Mesenchymal stem cell (in vitro differentiated cells and primary cell): ENCODE data around the gene PDAP1.

Experiments
- DNase-seq: peaks from one replicate; pipeline ENCODE4 v3.0.0-alpha.2; 2013
- H2AFZ ChIP-seq: one replicate; pipeline ENCODE4 v1.6.1; 2013; ENCODE audit warnings: low read depth, mild to moderate bottlenecking, control low read depth, inconsistent platforms, low read length, moderate library complexity
- H2AK5ac ChIP-seq: 2 replicates; pipeline ENCODE4 v1.6.1; 2013; ENCODE audit warnings: low read length, moderate library complexity, mild to moderate bottlenecking, inconsistent platforms; ENCODE audit not compliant: severe bottlenecking
- H2BK120ac ChIP-seq: one replicate; pipeline ENCODE4 v1.6.1; 2013; ENCODE audit warnings: low read depth, mild to moderate bottlenecking, inconsistent platforms, low read length, moderate library complexity
- H2BK12ac ChIP-seq, 2 experiments: one replicate each; pipeline ENCODE4 v1.6.1; 2013; ENCODE audit warnings: inconsistent platforms in 2 of 2, low read length in 2 of 2, mild to moderate bottlenecking in 2 of 2, moderate library complexity in 2 of 2, control low read depth in 1 of 2
- H2BK15ac ChIP-seq: one replicate; pipeline ENCODE4 v1.6.1; 2013; ENCODE audit warnings: mild to moderate bottlenecking, low read depth, inconsistent platforms; ENCODE audit not compliant: poor library complexity, severe bottlenecking
- H2BK5ac ChIP-seq: 2 replicates; pipeline ENCODE4 v1.6.1; 2013; ENCODE audit warnings: low read depth, mild to moderate bottlenecking, low read length, control low read depth, inconsistent platforms; ENCODE audit not compliant: poor library complexity, severe bottlenecking
- H3K14ac ChIP-seq, 2 experiments: one replicate each; pipeline ENCODE4 v1.6.1; 2013; ENCODE audit warnings: inconsistent platforms in 2 of 2, low read length in 2 of 2, control low read depth in 1 of 2, mild to moderate bottlenecking in 1 of 2, moderate library complexity in 1 of 2
- H3K18ac ChIP-seq, 2 experiments: one replicate each; pipeline ENCODE4 v1.6.1; 2013; ENCODE audit warnings: inconsistent platforms in 2 of 2, low read length in 2 of 2, control low read depth in 1 of 2, low read depth in 1 of 2, mild to moderate bottlenecking in 1 of 2
- H3K23ac ChIP-seq, 2 experiments: one replicate each; pipeline ENCODE4 v1.6.1; 2013; ENCODE audit warnings: inconsistent platforms in 2 of 2, low read length in 2 of 2, mild to moderate bottlenecking in 2 of 2, moderate library complexity in 2 of 2, control low read depth in 1 of 2
- H3K27ac ChIP-seq: 2 replicates; pipeline ENCODE4 v1.5.1; 2013; ENCODE audit warnings: mild to moderate bottlenecking, moderate library complexity, low read length, control low read depth, inconsistent platforms; ENCODE audit not compliant: poor library complexity, severe bottlenecking
- H3K27me3 ChIP-seq, 2 experiments: 2 replicates each; pipeline versions ENCODE4 v1.6.1 to v1.7.0; 2013; ENCODE audit warnings: low read length in 2 of 2, mild to moderate bottlenecking in 2 of 2, moderate library complexity in 2 of 2, control low read depth in 1 of 2, inconsistent platforms in 1 of 2; ENCODE audit not compliant: control insufficient read depth in 1 of 2, insufficient read depth in 1 of 2
- H3K36me3 ChIP-seq, 2 experiments: 2 replicates each; pipeline versions ENCODE4 v1.6.1 to v1.7.0; 2013; ENCODE audit warnings: low read length in 2 of 2, control low read depth in 1 of 2, inconsistent platforms in 1 of 2, low read depth in 1 of 2, mild to moderate bottlenecking in 1 of 2; ENCODE audit not compliant: insufficient read depth in 2 of 2, control insufficient read depth in 1 of 2
- H3K4ac ChIP-seq, 2 experiments: one replicate each; pipeline ENCODE4 v1.6.1; 2013; ENCODE audit warnings: inconsistent platforms in 2 of 2, low read length in 2 of 2, mild to moderate bottlenecking in 2 of 2, moderate library complexity in 2 of 2, control low read depth in 1 of 2, low read depth in 1 of 2
- H3K4me1 ChIP-seq: 2 replicates; pipeline ENCODE4 v1.6.1; 2013; ENCODE audit warnings: low read depth, low read length, control low read depth; ENCODE audit not compliant: control insufficient read depth, insufficient read depth
- H3K4me2 ChIP-seq: 2 replicates; pipeline ENCODE4 v1.6.1; 2013; ENCODE audit warnings: low read length, mild to moderate bottlenecking, inconsistent platforms; ENCODE audit not compliant: poor library complexity, severe bottlenecking
- H3K4me3 ChIP-seq, 2 experiments: 2 replicates each; pipeline versions ENCODE4 v1.5.1 to v1.7.0; 2013; ENCODE audit warnings: low read length in 2 of 2, mild to moderate bottlenecking in 2 of 2, control low read depth in 1 of 2, low read depth in 1 of 2; ENCODE audit not compliant: insufficient read depth in 1 of 2
- H3K79me1 ChIP-seq: replicated peaks from 2 replicates; pipeline ENCODE4 v1.6.1; 2013; ENCODE audit warnings: mild to moderate bottlenecking, control low read depth, low read length, inconsistent platforms; ENCODE audit not compliant: poor library complexity, severe bottlenecking
- H3K9ac ChIP-seq: 2 replicates; pipeline ENCODE4 v1.7.0; 2013; ENCODE audit warnings: mild to moderate bottlenecking, low read length, moderate library complexity
- H3K9me3 ChIP-seq: 2 replicates; pipeline ENCODE4 v1.7.0; 2013; ENCODE audit warnings: mild to moderate bottlenecking, low read length; ENCODE audit not compliant: control insufficient read depth
- H4K8ac ChIP-seq: one replicate; pipeline ENCODE4 v1.6.1; 2013; ENCODE audit warnings: inconsistent platforms, mild to moderate bottlenecking, low read length, moderate library complexity
- H4K91ac ChIP-seq: one replicate; pipeline ENCODE4 v1.6.1; 2013; ENCODE audit warnings: mild to moderate bottlenecking, low read length, inconsistent platforms
- WGBS: methylation state at CpG from one replicate; pipeline ENCODE4 v1.1.7; 2013; ENCODE audit warnings: mixed read lengths; 5-methylcytosine and 5-hydroxymethylcytosine counted together

The PDAP1 gene

GRCh38 chr7:99402854-99403253 is 5.5 kb downstream of the PDAP1 start:
- H2AFZ ChIP-seq: no peak overlapping the region
- H3K18ac ChIP-seq: no peak overlapping the region
- no peaks in the 10 kb centered on the region for H3K9me3 ChIP-seq
- no peak for DNase-seq
- H3K4me2 ChIP-seq: no peak overlapping the region
- H3K4me3 ChIP-seq: no peak overlapping the region
- H3K27ac ChIP-seq: no peak overlapping the region
- H3K4ac ChIP-seq: no peak overlapping the region
- no peak overlapping the region for H2BK15ac ChIP-seq
- no peak overlapping the region for H4K91ac ChIP-seq
- H3K27me3 ChIP-seq: no peaks in the 10 kb centered on the region
- no peak overlapping the region for H2BK12ac ChIP-seq
- H2BK5ac ChIP-seq: no peak overlapping the region
- no peak overlapping the region for H3K23ac ChIP-seq
- H4K8ac ChIP-seq: no peak overlapping the region
- 97% methylated on average over 3 of the region's 3 CpGs for WGBS
- no peak overlapping the region for H2AK5ac ChIP-seq
- no peak overlapping the region for H3K9ac ChIP-seq
- H2BK120ac ChIP-seq: no peak overlapping the region
- H3K79me1 ChIP-seq: peaks cover 36% of the 10 kb centered on the region
- H3K14ac ChIP-seq: no peak overlapping the region
- H3K4me1 ChIP-seq: peaks cover 19% of the 10 kb centered on the region
- H3K36me3 ChIP-seq: peaks cover 58 to 67% of the 10 kb centered on the region in 2 experiments

- Histone ChIP-seq H3K79me1 (peaks cover 43% of the 10 kb centered on the region), H3K9ac (no peak overlapping the region), H4K8ac (no peak overlapping the region), H3K18ac (no peak overlapping the region), H3K27me3 (no peaks in the 10 kb centered on the region), H3K36me3 (peaks cover 84 to 92% of the 10 kb centered on the region in 2 experiments), H3K14ac (no peak overlapping the region), H2BK15ac (no peak overlapping the region), H2AK5ac (no peak overlapping the region), H2BK5ac (no peak overlapping the region), H2BK12ac (no peak overlapping the region), H3K23ac (no peak overlapping the region), H2AFZ (no peak overlapping the region), H3K4me1 (peaks cover 10% of the 10 kb centered on the region), H3K9me3 (no peaks in the 10 kb centered on the region), H2BK120ac (no peak overlapping the region), H4K91ac (no peak overlapping the region), H3K4me3 (no peak overlapping the region), H3K4ac (no peak overlapping the region), H3K4me2 (no peak overlapping the region), H3K27ac (no peak overlapping the region)
- no peak for DNase-seq
- WGBS: 99% methylated on average over 6 of the region's 6 CpGs
These were observed 8.8 kb downstream of the PDAP1 start for GRCh38 chr7:99399597-99399996.

- Histone ChIP-seq H3K27me3 (no peaks in the 10 kb centered on the region), H3K4ac (no peak overlapping the region), H4K91ac (no peak overlapping the region), H2AFZ (no peak overlapping the region), H3K4me1 (peaks cover 7% of the 10 kb centered on the region), H4K8ac (no peak overlapping the region), H2BK15ac (no peak overlapping the region), H2BK120ac (no peak overlapping the region), H3K4me2 (no peak overlapping the region), H3K18ac (no peak overlapping the region), H3K36me3 (peaks cover 90% of the 10 kb centered on the region in 2 experiments), H2AK5ac (no peak overlapping the region), H3K27ac (no peak overlapping the region), H2BK5ac (no peak overlapping the region), H3K9me3 (no peaks in the 10 kb centered on the region), H3K23ac (no peak overlapping the region), H3K79me1 (peaks cover 45% of the 10 kb centered on the region), H3K4me3 (no peak overlapping the region), H3K9ac (peak overlapping the region; percentile 21), H3K14ac (no peak overlapping the region), H2BK12ac (no peak overlapping the region)
- 88% methylated on average over 5 of the region's 5 CpGs for WGBS
- DNase-seq: no peak
These were observed 9.4 kb downstream of the PDAP1 start for GRCh38 chr7:99398891-99399445.

GRCh38 chr7:99397297-99397983 is 11.0 kb downstream of the PDAP1 start:
- Histone ChIP-seq H4K91ac (peak overlapping the region; percentile 55), H3K9me3 (no peaks in the 10 kb centered on the region), H4K8ac (peak overlapping the region; percentile 31), H3K4me1 (peaks cover 18% of the 10 kb centered on the region), H2BK12ac (no peak overlapping the region), H2AFZ (no peak overlapping the region), H2BK15ac (no peak overlapping the region), H3K36me3 (peaks cover 85 to 86% of the 10 kb centered on the region in 2 experiments), H2BK5ac (no peak overlapping the region), H3K23ac (no peak overlapping the region), H3K4me3 (no peak overlapping the region), H3K18ac (no peak overlapping the region), H3K14ac (no peak overlapping the region), H3K27ac (no peak overlapping the region), H3K4me2 (no peak overlapping the region), H3K4ac (no peak overlapping the region), H2AK5ac (no peak overlapping the region), H3K27me3 (no peaks in the 10 kb centered on the region), H3K9ac (no peak overlapping the region), H2BK120ac (no peak overlapping the region), H3K79me1 (peaks cover 41% of the 10 kb centered on the region)
- no peak for DNase-seq
- 92% methylated on average over 18 of the region's 18 CpGs for WGBS
